Measurements from ENCODE around the gene IFNL1. TPM values are rescaled to one million over a fixed set of nuclear protein-coding genes. Genes with fewer than 3 reads are reported as not detected.

IFNL1 gene
- total RNA-seq, 2 donors from 2014 or later, result not detected

GRCh38 chr19:39282021-39282420 is 14.2 kb upstream of the IFNL1 start:
- 62% methylated on average over 1 of the region's 1 CpG for WGBS
- H3K4me1 ChIP-seq (replicated peaks), result no peaks in the 10 kb centered on the region

GRCh38 chr19:39284032-39284431 is 12.2 kb upstream of the IFNL1 start:
- 85% methylated on average over 1 of the region's 1 CpG for WGBS
- Histone ChIP-seq H3K4me1 (replicated peaks) (no peaks in the 10 kb centered on the region), H3K9me3 (no peaks in the 10 kb centered on the region), H3K27ac (no peak overlapping the region), H3K4me3 (no peak overlapping the region), H3K27me3 (replicated peaks; ENCODE audit: insufficient read depth) (no peaks in the 10 kb centered on the region), H3K36me3 (no peaks in the 10 kb centered on the region)
- no peak for TF ChIP-seq POLR2A (IDR thresholded peaks at IDR 0.05)
- no peak for TF ChIP-seq POLR2AphosphoS5 (IDR thresholded peaks at IDR 0.05)
- no peak for TF ChIP-seq CTCF (IDR thresholded peaks at IDR 0.05)
- no peak for DNase-seq (ENCODE audit: low spot score)
- intact Hi-C loops (cut with DNase I), result no loop called here

More at GRCh38 chr19:39282021-39282420, 14.2 kb upstream of the IFNL1 start:
- TF ChIP-seq POLR2AphosphoS5 (IDR thresholded peaks at IDR 0.05) (no peak), POLR2A (IDR thresholded peaks at IDR 0.05) (no peak), CTCF (IDR thresholded peaks at IDR 0.05) (no peak)
- H3K27me3 ChIP-seq (replicated peaks; ENCODE audit: insufficient read depth), result no peaks in the 10 kb centered on the region
- intact Hi-C loops (cut with DNase I), result no loop called here
- no peaks in the 10 kb centered on the region for H3K36me3 ChIP-seq
- no peak for DNase-seq (ENCODE audit: low spot score)
- no peaks in the 10 kb centered on the region for H3K9me3 ChIP-seq
- no peak overlapping the region for H3K4me3 ChIP-seq
- no peak overlapping the region for H3K27ac ChIP-seq

DNA sequence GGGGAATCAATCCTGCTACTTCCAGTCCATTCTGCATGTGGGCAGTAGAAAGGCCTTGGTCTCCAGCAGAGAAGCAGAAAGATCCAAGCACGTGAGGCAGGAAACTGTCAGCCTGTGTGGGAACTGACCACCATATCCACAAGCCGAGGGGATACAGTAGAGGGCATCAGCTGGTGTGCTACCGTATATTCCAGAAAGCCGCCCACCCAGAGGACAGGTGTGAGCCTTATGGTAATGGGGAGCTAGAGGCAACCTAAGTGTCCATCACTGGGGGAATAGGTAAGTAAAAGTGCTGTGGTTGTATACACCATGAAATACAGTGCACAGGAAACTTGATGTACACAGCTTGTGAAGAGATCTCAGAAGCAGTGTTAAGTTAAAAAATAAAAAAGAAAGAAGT is 2.8 kb upstream of the IFNL1 start:
- Histone ChIP-seq H3K36me3 (no peaks in the 10 kb centered on the region), H3K4me3 (no peak overlapping the region), H3K27me3 (replicated peaks; ENCODE audit: insufficient read depth) (no peaks in the 10 kb centered on the region), H3K9me3 (no peaks in the 10 kb centered on the region), H3K4me1 (replicated peaks) (no peaks in the 10 kb centered on the region), H3K27ac (no peak overlapping the region)
- 59% methylated on average over 4 of the region's 4 CpGs for whole genome bisulfite sequencing
- DNase-seq (ENCODE audit: low spot score), result no peak
- intact Hi-C loops (cut with DNase I), result no loop called here
- TF ChIP-seq CTCF (IDR thresholded peaks at IDR 0.05), result no peak
- no peak for TF ChIP-seq POLR2AphosphoS5 (IDR thresholded peaks at IDR 0.05)
- TF ChIP-seq POLR2A (IDR thresholded peaks at IDR 0.05), result no peak

DNA sequence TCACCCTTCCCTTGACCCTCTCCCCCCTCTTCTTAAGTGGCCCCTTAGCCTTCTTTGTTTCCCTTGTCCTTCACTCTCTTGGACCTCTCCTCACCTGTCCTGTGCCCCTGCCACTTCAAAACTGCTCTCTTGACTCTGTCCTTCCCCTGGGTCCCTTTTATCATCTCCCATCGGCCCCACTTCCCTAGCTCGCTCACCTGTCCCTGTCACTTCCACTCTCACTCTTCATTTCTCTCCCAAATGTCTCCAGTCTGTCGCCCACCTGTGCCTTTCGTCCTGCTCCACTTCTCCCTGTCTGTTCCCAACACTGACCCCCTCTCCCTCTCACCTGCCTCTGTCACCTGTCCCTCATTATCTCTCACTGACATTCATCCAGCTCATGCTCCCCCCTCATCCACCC is 699 bp downstream of the IFNL1 start:
- intact Hi-C loops (cut with DNase I), result no loop called here
- TF ChIP-seq POLR2AphosphoS5 (IDR thresholded peaks at IDR 0.05), result no peak

DNA sequence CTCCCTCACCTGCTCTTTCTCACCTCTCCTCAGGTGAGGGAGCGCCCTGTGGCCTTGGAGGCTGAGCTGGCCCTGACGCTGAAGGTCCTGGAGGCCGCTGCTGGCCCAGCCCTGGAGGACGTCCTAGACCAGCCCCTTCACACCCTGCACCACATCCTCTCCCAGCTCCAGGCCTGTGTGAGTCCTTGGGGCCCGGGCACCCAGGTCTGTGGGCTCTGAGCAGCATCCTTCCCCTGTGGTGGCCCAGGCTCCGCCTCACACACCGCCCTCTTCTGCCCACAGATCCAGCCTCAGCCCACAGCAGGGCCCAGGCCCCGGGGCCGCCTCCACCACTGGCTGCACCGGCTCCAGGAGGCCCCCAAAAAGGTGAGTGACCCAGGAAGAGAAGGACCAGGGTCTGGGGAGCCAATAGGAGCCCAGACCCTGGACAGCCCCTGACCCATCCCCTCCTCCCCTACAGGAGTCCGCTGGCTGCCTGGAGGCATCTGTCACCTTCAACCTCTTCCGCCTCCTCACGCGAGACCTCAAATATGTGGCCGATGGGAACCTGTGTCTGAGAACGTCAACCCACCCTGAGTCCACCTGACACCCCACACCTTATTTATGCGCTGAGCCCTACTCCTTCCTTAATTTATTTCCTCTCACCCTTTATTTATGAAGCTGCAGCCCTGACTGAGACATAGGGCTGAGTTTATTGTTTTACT is 1.9 kb downstream of the IFNL1 start:
- intact Hi-C loops (cut with DNase I), result no loop called here
- no peak for TF ChIP-seq POLR2A (IDR thresholded peaks at IDR 0.05)
- TF ChIP-seq POLR2AphosphoS5 (IDR thresholded peaks at IDR 0.05), result no peak
- TF ChIP-seq CTCF (IDR thresholded peaks at IDR 0.05), result no peak
- DNase-seq (ENCODE audit: low spot score), result no peak
- Histone ChIP-seq H3K27ac (no peak overlapping the region), H3K4me3 (no peak overlapping the region), H3K36me3 (no peaks in the 10 kb centered on the region), H3K27me3 (replicated peaks; ENCODE audit: insufficient read depth) (no peaks in the 10 kb centered on the region), H3K4me1 (replicated peaks) (no peaks in the 10 kb centered on the region), H3K9me3 (no peaks in the 10 kb centered on the region)
- 69% methylated on average over 17 of the region's 17 CpGs for WGBS

More for the DNA sequence above, 699 bp downstream of the IFNL1 start:
- H3K4me3 ChIP-seq, result no peak overlapping the region
- WGBS, result 89% methylated on average over 4 of the region's 4 CpGs
- H3K4me1 ChIP-seq (replicated peaks), result no peaks in the 10 kb centered on the region
- no peak overlapping the region for H3K27ac ChIP-seq
- H3K36me3 ChIP-seq, result no peaks in the 10 kb centered on the region
- no peak for DNase-seq (ENCODE audit: low spot score)
- H3K27me3 ChIP-seq (replicated peaks; ENCODE audit: insufficient read depth), result no peaks in the 10 kb centered on the region
- H3K9me3 ChIP-seq, result no peaks in the 10 kb centered on the region

All from prostate gland (tissue), 2 donors.